Activated CD4-positive, alpha-beta T cell treated with anti-CD3 and anti-CD28 coated beads for 36 hours (primary cell): ENCODE measurements around the gene MON2. TPM values are rescaled to one million over a fixed set of nuclear protein-coding genes. Genes with fewer than 3 reads are reported as not detected.

Experiments
- ATAC-seq: fragments of 200-7000 bp; cut with Tn5 transposase; one replicate; pipeline ENCODE4 v1.10.0; 2021; ENCODE audit warnings: mild to moderate bottlenecking, moderate library complexity
- CTCF ChIA-PET: fragments of 350-600 bp; sonication (Branson Sonifier 250); formaldehyde crosslinking; loops from one replicate; lab custom pipeline; 2021; ENCODE audit warnings: antibody characterized with exemption; lab: Charles Lee
- POLR2A ChIA-PET: fragments of 350-600 bp; sonication (Branson Sonifier 250); formaldehyde crosslinking; loops from one replicate; lab custom pipeline; 2021; ENCODE audit warnings: antibody characterized with exemption, inconsistent platforms; lab: Charles Lee
- DNase-seq: peaks from one replicate; pipeline ENCODE4 v3.0.0-alpha.2; 2020
- H3K27ac Mint-ChIP-seq: one replicate; pipeline ENCODE4 v1.8.0; 2021; ENCODE audit warnings: mixed read lengths
- H3K27me3 Mint-ChIP-seq: one replicate; pipeline ENCODE4 v1.8.0; 2021; ENCODE audit warnings: mixed read lengths
- H3K36me3 Mint-ChIP-seq: one replicate; pipeline ENCODE4 v1.8.0; 2021; ENCODE audit warnings: low read depth, mixed read lengths
- H3K4me1 Mint-ChIP-seq: one replicate; pipeline ENCODE4 v1.8.0; 2021; ENCODE audit warnings: mixed read lengths
- H3K4me3 Mint-ChIP-seq: one replicate; pipeline ENCODE4 v1.8.0; 2021; ENCODE audit warnings: mild to moderate bottlenecking, moderate library complexity, mixed read lengths
- H3K9me3 Mint-ChIP-seq: one replicate; pipeline ENCODE4 v1.8.0; 2021; ENCODE audit warnings: low read depth, mixed read lengths
- intact Hi-C, 2 experiments: fragments of 100-400 bp; cut with DNase I in 1 of 2; cut with micrococcal nuclease in 1 of 2; formaldehyde crosslinking; loops; one replicate each; pipeline versions ENCODE4 v1.14.2 to v1.15.1; 2022 to 2024; cut with DNase I, micrococcal nuclease
- total RNA-seq, 2 experiments: library from RNA; stranded (reverse); gene quantifications; one replicate each; pipeline ENCODE4 v1.2.3, GENCODE V29; 2021

Gene MON2, protein sequence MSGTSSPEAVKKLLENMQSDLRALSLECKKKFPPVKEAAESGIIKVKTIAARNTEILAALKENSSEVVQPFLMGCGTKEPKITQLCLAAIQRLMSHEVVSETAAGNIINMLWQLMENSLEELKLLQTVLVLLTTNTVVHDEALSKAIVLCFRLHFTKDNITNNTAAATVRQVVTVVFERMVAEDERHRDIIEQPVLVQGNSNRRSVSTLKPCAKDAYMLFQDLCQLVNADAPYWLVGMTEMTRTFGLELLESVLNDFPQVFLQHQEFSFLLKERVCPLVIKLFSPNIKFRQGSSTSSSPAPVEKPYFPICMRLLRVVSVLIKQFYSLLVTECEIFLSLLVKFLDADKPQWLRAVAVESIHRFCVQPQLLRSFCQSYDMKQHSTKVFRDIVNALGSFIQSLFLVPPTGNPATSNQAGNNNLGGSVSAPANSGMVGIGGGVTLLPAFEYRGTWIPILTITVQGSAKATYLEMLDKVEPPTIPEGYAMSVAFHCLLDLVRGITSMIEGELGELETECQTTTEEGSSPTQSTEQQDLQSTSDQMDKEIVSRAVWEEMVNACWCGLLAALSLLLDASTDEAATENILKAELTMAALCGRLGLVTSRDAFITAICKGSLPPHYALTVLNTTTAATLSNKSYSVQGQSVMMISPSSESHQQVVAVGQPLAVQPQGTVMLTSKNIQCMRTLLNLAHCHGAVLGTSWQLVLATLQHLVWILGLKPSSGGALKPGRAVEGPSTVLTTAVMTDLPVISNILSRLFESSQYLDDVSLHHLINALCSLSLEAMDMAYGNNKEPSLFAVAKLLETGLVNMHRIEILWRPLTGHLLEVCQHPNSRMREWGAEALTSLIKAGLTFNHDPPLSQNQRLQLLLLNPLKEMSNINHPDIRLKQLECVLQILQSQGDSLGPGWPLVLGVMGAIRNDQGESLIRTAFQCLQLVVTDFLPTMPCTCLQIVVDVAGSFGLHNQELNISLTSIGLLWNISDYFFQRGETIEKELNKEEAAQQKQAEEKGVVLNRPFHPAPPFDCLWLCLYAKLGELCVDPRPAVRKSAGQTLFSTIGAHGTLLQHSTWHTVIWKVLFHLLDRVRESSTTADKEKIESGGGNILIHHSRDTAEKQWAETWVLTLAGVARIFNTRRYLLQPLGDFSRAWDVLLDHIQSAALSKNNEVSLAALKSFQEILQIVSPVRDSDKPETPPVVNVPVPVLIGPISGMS (N-terminal part only)
- total RNA-seq: 10 to 100 TPM; 26.9 to 31.3 TPM

DNA sequence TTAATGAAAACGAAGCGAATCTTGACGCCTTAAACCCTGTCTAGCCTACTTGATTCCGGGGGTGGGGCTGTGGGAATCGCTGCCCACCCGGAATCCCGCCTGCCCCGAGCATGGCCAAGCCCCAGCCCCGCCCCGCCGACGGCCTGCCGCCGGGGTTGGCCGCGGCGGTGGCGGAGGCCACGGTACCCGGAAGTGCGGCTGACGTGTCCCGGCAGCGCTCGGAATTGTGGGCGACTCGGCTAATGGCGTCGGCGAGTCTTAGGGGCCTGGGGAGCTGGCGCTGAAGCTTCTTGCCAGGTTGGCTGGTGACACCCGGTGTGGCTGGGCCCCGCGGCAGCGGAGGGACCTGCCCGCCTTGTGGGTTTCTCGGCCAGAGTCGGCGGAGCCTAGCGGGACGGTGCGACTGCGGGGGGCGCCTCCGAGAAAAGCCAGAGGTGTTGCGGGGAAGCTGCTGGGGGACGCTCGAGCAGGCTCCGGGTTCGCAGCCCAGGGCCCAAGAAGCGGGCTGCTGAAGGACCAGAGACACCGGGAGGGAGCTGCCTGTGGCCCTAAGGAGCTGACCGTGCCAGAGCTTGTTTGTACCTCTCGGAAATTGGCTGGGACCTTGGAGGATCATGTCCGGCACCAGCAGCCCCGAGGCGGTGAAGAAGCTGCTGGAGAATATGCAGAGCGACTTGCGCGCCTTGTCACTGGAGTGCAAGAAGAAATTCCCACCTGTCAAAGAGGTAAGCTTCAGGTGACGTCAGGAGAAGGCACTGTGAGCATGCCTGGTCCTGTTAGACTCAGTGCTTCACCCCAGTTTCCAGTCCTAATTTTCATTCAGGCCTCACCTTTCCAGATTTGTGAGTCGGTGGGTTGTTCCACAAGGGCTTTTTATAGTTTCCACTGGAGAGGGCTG is at the start of gene MON2:
MON2 (plus strand) TSS at position 233 of the 898 bp plus-strand sequence; CDS start at position 615, 382 bp downstream.
- Mint-ChIP-seq H3K27me3 (peaks cover 4% of the 10 kb centered on the region), H3K4me3 (peak within 1 kb of the TSS; percentile 92), H3K4me1 (peaks cover 20% of the 10 kb centered on the region), H3K27ac (peak within 1 kb of the TSS; percentile 93), H3K36me3 (peaks cover 8% of the 10 kb centered on the region), H3K9me3 (peaks cover 11% of the 10 kb centered on the region)
- ChIA-PET POLR2A (interaction anchor here (0.6 kb wide), 2 partner anchors 45 to 66 kb away, joined by 3 to 4 read pairs; no protein-coding TSS in a partner anchor), CTCF (interaction anchor here (0.6 to 4.5 kb wide), 7 partner anchors 10 to 330 kb away, joined by 3 to 31 read pairs (median 4); no protein-coding TSS in a partner anchor)
- DNase-seq (peak; percentile 92), ATAC-seq (peak; percentile 97)
- intact Hi-C loops: loop anchor here (1.0 to 5.0 kb wide), 6 partner anchors 56 to 1313 kb away; partner anchors contain the start of gene USP15 (in 2 of the 2)

DNA sequence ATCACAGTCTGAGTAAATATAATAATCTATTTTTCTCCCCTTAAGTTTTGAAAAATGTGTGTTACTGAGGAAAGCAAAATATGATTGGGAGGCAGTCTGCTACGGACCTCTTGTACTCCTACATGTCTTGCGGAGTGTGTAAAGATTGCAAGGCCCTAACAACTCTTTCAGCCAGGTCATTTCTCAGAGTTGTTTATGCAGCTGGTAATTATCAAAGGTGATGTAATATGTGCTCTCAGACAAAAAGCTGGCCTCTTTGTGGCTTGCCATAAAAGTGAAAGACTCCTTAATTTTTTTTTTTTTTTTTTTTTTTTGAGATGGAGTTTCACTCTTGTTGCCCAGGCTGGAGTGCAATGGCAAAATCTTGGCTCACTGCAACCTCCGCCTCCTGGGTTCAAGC is 40.5 kb upstream of the MON2 start:
- POLR2A ChIA-PET: interaction anchor here (0.6 kb wide), 1 partner anchor 636 kb away, joined by 3 read pairs; no protein-coding TSS in a partner anchor
- no peak overlapping the region for H3K4me3 Mint-ChIP-seq

DNA sequence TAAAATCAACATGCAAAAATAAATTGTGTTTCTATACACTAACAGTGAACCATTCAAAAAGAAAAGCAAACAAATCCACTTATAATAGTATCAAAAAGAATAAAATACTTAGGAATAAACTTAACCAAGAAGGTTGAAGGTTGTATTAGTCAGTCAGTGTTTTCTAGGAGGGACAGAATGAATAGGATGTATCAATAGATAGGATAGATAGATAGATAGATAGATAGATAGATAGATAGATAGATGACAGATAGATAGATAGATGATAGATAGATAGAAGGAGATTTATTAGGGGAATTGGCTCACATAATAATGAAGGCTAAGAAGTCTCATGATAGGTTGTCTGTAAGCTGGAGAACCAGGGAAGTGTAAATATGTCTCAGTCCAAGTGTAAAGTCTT is 37.2 kb upstream of the MON2 start:
- Mint-ChIP-seq H3K36me3 (no peaks in the 10 kb centered on the region), H3K9me3 (peaks cover 12% of the 10 kb centered on the region), H3K4me1 (no peaks in the 10 kb centered on the region), H3K4me3 (no peak overlapping the region), H3K27me3 (peaks cover 16% of the 10 kb centered on the region), H3K27ac (no peak overlapping the region)
- POLR2A ChIA-PET: no interaction called here
- CTCF ChIA-PET: no interaction called here
- DNase-seq: no peak
- intact Hi-C loops: no loop called here
- ATAC-seq: no peak

More for the DNA sequence above, 40.5 kb upstream of the MON2 start:
- DNase-seq (no peak), ATAC-seq (no peak)
- H3K27ac Mint-ChIP-seq: no peak overlapping the region
- peaks cover 2% of the 10 kb centered on the region for H3K36me3 Mint-ChIP-seq
- H3K9me3 Mint-ChIP-seq: peaks cover 27% of the 10 kb centered on the region
- CTCF ChIA-PET: interaction anchor here (0.7 kb wide), 1 partner anchor 646 kb away, joined by 3 read pairs; no protein-coding TSS in a partner anchor
- H3K4me1 Mint-ChIP-seq: no peaks in the 10 kb centered on the region
- intact Hi-C loops: no loop called here
- peaks cover 12% of the 10 kb centered on the region for H3K27me3 Mint-ChIP-seq

DNA sequence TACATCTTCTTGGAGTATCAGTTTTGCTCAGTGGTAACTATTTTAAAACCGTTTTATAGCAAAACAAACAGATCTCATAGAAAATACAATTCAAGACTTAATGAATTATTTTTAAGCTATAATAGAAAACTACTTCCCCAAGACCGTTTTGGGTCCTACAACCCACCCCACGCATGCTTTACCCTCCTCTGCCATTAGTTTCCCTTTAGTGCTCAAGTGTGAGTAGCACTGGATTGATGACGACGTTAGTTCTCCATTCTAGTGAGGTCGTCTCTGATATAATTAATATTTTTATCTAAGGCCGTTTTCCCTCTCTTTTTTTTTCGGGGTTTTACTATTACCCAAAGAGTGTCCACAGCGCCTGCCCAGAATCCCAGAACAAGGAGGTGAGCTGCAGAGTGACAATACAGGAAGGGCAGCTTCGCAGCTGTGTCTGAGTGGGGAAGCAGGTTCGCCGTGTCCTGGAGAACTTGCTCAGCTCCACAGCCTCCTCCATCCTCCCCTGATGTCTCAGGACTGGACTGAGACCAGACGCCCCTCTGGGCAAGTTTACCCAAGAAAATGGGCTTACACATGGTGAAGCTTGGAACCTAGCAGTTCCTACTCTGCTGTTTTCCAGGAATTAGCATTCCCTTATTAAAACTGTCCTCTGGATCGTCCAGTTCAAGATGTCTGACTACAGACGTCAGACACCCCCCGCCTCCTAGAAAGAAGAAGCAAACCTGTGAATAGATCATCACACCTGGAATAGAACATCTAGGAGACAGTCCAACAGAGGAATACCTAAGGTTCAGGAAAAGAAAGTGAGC is 31.9 kb upstream of the MON2 start:
- DNase-seq (peak; percentile 9), ATAC-seq (no peak)
- peak overlapping the region; percentile 67 for H3K4me3 Mint-ChIP-seq
- H3K27ac Mint-ChIP-seq: no peak overlapping the region
- H3K4me1 Mint-ChIP-seq: peaks cover 13% of the 10 kb centered on the region
- ChIA-PET POLR2A (interaction anchor here (0.5 to 0.6 kb wide), 2 partner anchors 267 to 360 kb away, joined by 3 read pairs; no protein-coding TSS in a partner anchor), CTCF (interaction anchor here (0.6 to 6.1 kb wide), 17 partner anchors 9 to 380 kb away, joined by 3 to 106 read pairs (median 4); partner anchors contain the start of genes MON2 and USP15)
- peaks cover 21% of the 10 kb centered on the region for H3K27me3 Mint-ChIP-seq
- intact Hi-C loops: loop anchor here (5.0 kb wide), 3 partner anchors 133 to 378 kb away; no protein-coding TSS in a partner anchor
- H3K9me3 Mint-ChIP-seq: no peaks in the 10 kb centered on the region
- H3K36me3 Mint-ChIP-seq: no peaks in the 10 kb centered on the region

DNA sequence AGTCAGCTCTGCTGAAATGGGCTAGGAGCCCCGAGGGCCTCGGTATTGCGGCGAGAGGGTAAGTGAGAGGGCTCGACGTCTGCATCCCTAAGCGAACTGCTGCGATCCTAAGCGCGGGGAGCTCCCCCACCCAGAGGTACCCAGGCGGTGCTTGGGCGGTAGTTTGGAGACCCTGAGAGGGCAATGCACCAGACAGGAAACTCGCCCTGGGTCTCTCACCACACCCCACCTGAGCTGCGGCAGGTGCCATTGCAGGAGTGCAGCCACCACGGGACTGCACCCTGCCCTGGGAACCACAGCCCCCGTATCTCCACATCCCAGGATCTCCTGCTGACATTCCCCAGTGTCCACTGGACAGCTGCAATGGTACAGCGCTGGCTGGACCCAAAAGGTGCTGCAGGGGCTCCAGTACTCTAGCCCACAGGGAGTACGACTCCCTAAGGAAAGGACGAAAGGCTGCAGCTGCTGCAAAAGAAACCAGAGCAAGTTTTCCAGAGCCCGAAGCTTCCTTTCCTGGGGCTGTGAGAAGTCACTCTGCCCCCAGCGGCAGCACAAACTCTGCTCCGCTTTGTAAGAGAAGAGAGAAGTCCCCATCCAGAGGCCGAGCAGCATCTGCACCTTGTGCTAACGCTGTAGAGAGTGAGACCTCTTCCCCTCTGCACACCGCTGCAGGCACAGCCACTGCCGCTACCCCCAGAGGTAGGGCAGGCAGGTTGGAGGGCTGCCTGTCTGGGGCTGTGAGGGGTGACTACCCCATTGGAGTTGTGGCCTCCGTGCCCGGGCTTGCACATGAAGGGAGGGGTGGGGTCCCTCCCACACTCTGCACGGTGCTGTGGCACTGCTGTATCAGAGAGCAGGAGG is 31.1 kb upstream of the MON2 start:
- ChIA-PET POLR2A (interaction anchor here (0.5 kb wide), 1 partner anchor 359 kb away, joined by 3 read pairs; no protein-coding TSS in a partner anchor), CTCF (interaction anchor here (0.5 to 6.1 kb wide), 26 partner anchors 8 to 685 kb away, joined by 3 to 106 read pairs (median 4); partner anchors contain the start of genes MON2 and USP15)
- intact Hi-C loops: loop anchor here (2.0 to 5.0 kb wide), 4 partner anchors 132 to 633 kb away; no protein-coding TSS in a partner anchor
- peaks cover 19% of the 10 kb centered on the region for H3K27me3 Mint-ChIP-seq
- peak overlapping the region; percentile 67 for H3K4me3 Mint-ChIP-seq
- ATAC-seq (peak; percentile 85), DNase-seq (peak; percentile 68)
- no peak overlapping the region for H3K27ac Mint-ChIP-seq
- peaks cover 13% of the 10 kb centered on the region for H3K4me1 Mint-ChIP-seq
- H3K9me3 Mint-ChIP-seq: no peaks in the 10 kb centered on the region
- H3K36me3 Mint-ChIP-seq: no peaks in the 10 kb centered on the region

DNA sequence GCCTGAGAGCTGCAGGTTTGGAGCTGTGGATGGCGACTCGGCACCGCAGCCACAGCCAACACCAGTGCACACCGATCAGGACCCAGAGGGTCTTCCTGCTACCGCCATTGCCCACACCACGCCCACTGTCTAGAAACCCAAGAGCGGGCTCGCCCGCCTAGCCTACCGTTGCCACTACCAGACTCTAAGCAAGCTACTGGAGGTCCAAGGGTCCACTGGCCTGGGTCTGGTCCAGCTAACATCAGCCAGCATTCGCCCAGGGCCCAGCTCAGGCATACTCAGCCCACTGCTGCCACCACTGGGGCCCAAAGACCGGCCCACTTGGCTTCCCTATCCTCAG is 30.5 kb upstream of the MON2 start:
- no peak overlapping the region for H3K27ac Mint-ChIP-seq
- no peaks in the 10 kb centered on the region for H3K36me3 Mint-ChIP-seq
- H3K27me3 Mint-ChIP-seq: peaks cover 15% of the 10 kb centered on the region
- H3K4me3 Mint-ChIP-seq: no peak overlapping the region
- peaks cover 6% of the 10 kb centered on the region for H3K9me3 Mint-ChIP-seq
- ATAC-seq (no peak), DNase-seq (no peak)
- POLR2A ChIA-PET: no interaction called here
- intact Hi-C loops: loop anchor here (2.0 to 5.0 kb wide), 4 partner anchors 131 to 633 kb away; no protein-coding TSS in a partner anchor
- CTCF ChIA-PET: interaction anchor here (0.6 to 6.1 kb wide), 16 partner anchors 11 to 684 kb away, joined by 3 to 106 read pairs (median 4); partner anchors contain the start of gene MON2
- peaks cover 13% of the 10 kb centered on the region for H3K4me1 Mint-ChIP-seq

DNA sequence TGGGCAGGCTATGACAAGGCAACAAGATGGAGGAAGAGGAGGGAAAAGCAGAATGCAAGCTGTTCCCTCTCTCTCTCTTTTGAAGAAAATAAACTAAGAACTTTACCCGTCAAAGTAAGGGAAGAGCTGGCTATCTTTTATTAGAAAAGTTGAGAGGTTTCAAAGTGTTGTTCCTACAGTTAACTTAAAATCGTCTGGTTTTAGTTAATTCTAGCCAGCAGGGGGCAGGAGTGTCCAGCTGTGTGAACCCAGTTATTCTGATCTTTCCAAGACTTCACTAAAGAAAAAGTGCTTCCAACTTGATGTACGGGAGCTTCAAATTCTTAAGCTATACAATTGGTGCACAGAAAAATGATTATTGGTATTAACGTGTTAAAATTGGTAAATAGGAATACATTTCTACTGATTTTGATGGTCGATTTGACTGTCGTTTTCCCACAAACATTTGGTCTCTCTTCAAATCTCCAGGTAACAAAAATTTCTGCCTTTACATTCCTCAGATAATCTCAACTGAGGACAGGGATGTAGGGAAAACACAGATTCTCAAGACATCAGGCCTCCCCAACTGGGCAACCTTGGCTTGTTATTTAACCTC is 28.4 kb upstream of the MON2 start:
- H3K27me3 Mint-ChIP-seq: peaks cover 12% of the 10 kb centered on the region
- peaks cover 17% of the 10 kb centered on the region for H3K9me3 Mint-ChIP-seq
- intact Hi-C loops: loop anchor here (1.0 to 5.0 kb wide), 7 partner anchors 85 to 375 kb away; no protein-coding TSS in a partner anchor
- peaks cover 1% of the 10 kb centered on the region for H3K36me3 Mint-ChIP-seq
- H3K27ac Mint-ChIP-seq: no peak overlapping the region
- POLR2A ChIA-PET: no interaction called here
- H3K4me3 Mint-ChIP-seq: no peak overlapping the region
- CTCF ChIA-PET: interaction anchor here (0.6 to 6.1 kb wide), 30 partner anchors 9 to 375 kb away, joined by 3 to 106 read pairs (median 4); partner anchors contain the start of gene MON2
- no peak for ATAC-seq
- peaks cover 13% of the 10 kb centered on the region for H3K4me1 Mint-ChIP-seq
- DNase-seq: peak; percentile 69

DNA sequence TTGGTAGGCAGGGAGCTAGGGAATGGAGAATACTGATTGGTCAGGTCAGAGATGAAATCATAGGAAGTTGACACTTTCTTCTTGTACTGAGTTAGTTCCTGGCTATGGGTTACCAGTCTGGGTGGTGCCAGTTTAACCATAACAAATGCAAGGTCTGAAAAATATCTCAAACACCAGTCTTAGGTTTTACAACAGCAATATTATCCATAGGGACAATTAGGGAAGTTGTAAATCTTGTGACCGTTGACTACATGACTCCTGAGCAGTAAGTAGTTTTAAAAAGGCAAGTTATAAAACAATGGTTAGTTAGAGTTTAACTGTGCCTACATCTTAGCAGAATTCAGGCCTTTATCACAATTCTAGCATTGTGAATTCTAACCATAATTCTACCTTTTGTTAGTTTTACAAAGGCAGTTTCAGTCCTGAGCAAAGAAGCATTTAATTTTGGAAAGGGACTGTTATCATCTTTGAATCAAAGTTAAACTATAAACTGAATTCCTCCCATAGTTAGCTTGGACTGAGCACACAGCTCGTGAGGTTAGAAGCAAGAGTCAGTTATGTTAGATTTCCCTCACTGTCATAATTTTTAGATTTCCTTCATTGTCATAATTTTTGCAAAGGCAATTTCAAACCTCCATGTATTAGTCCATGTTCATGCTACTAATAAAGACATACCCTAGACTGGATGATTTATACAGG is 19.7 kb upstream of the MON2 start:
- intact Hi-C loops: no loop called here
- Mint-ChIP-seq H3K4me1 (no peaks in the 10 kb centered on the region), H3K4me3 (no peak overlapping the region), H3K36me3 (peaks cover 4% of the 10 kb centered on the region), H3K27me3 (peaks cover 2% of the 10 kb centered on the region), H3K27ac (no peak overlapping the region), H3K9me3 (peaks cover 18% of the 10 kb centered on the region)
- ChIA-PET POLR2A (no interaction called here), CTCF (interaction anchor here (1.0 to 2.3 kb wide), 3 partner anchors 9 to 348 kb away, joined by 3 to 16 read pairs (median 6); no protein-coding TSS in a partner anchor)
- ATAC-seq: no peak
- no peak for DNase-seq
